HFFc6 (cell line): Measurements from ENCODE around the gene QSOX1. TPM values are rescaled to one million over a fixed set of nuclear protein-coding genes. Genes with fewer than 3 reads are reported as not detected.

Source experiments
- DNase-seq: peaks from one replicate; pipeline ENCODE4 v3.0.0-alpha.2; 2018
- H3K27ac Mint-ChIP-seq: 2 replicates; pipeline ENCODE4 v1.8.0; 2020; ENCODE audit warnings: mild to moderate bottlenecking, mixed read lengths
- H3K27me3 Mint-ChIP-seq: 2 replicates; pipeline ENCODE4 v1.8.0; 2021; ENCODE audit warnings: mild to moderate bottlenecking, moderate library complexity, mixed read lengths; ENCODE audit not compliant: insufficient read depth
- H3K36me3 Mint-ChIP-seq: 2 replicates; pipeline ENCODE4 v1.8.0; 2021; ENCODE audit warnings: low read depth, mixed read lengths
- H3K4me1 Mint-ChIP-seq: 2 replicates; pipeline ENCODE4 v1.8.0; 2020; ENCODE audit warnings: low read depth, mixed read lengths
- H3K4me3 Mint-ChIP-seq: 2 replicates; pipeline ENCODE4 v1.8.0; 2020; ENCODE audit warnings: mild to moderate bottlenecking, moderate library complexity, mixed read lengths
- H3K9me3 Mint-ChIP-seq: 2 replicates; pipeline ENCODE4 v1.8.0; 2020; ENCODE audit warnings: mild to moderate bottlenecking, mixed read lengths
- total RNA-seq, 6 experiments: library from RNA; stranded (reverse); fragmentation: NEBNext Ultra II Directional; extraction: Animal tissue kit (Norgen Biotek cat#: 25700); gene quantifications; 2 replicates in 1 of 6; 3 replicates in 5 of 6; pipeline ENCODE4 v1.2.3, GENCODE V29; 2021
- TF ChIP-seq, protein P1 (sequence below): fragments of 200-600 bp; sonication (generic); IDR thresholded peaks from 2 replicates; pipeline ENCODE4 v1.5.0; 2021; ENCODE audit warnings: antibody characterized with exemption, mild to moderate bottlenecking

QSOX1 gene
- total RNA-seq, 6 experiments from 2014 or later, result 321 to 467 (median 352) TPM

DNA sequence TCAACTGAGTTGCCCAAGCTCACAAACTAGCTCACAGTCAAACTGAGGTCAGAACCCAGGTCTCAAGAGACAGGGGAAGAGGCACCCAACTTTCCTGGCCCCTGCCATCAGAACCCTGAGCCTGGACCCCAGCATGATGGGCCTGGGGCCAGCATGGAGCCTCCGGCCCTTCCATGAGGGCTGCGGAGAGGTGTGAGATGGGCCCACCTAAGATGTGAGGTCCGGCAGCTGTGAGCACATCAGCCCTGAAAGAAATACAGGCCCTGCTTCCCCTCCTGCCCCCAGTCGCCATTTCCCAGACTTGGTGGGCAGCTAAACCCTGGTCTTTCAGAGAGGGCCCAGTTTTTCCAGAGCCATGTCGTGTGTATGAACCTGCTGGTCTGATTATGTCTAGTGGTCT, 30.6 kb downstream of the QSOX1 start:
- no peaks in the 10 kb centered on the region; the same call in 1 of the 2 replicates for H3K27me3 Mint-ChIP-seq
- TF ChIP-seq, protein P1, sequence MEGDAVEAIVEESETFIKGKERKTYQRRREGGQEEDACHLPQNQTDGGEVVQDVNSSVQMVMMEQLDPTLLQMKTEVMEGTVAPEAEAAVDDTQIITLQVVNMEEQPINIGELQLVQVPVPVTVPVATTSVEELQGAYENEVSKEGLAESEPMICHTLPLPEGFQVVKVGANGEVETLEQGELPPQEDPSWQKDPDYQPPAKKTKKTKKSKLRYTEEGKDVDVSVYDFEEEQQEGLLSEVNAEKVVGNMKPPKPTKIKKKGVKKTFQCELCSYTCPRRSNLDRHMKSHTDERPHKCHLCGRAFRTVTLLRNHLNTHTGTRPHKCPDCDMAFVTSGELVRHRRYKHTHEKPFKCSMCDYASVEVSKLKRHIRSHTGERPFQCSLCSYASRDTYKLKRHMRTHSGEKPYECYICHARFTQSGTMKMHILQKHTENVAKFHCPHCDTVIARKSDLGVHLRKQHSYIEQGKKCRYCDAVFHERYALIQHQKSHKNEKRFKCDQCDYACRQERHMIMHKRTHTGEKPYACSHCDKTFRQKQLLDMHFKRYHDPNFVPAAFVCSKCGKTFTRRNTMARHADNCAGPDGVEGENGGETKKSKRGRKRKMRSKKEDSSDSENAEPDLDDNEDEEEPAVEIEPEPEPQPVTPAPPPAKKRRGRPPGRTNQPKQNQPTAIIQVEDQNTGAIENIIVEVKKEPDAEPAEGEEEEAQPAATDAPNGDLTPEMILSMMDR, result no peak
- no peak overlapping the region for H3K27ac Mint-ChIP-seq
- no peaks in the 10 kb centered on the region for H3K4me1 Mint-ChIP-seq
- H3K4me3 Mint-ChIP-seq, result no peak overlapping the region
- H3K36me3 Mint-ChIP-seq, result peaks cover 19% of the 10 kb centered on the region; the same call in 1 of the 2 replicates
- no peak for DNase-seq
- no peaks in the 10 kb centered on the region for H3K9me3 Mint-ChIP-seq

DNA sequence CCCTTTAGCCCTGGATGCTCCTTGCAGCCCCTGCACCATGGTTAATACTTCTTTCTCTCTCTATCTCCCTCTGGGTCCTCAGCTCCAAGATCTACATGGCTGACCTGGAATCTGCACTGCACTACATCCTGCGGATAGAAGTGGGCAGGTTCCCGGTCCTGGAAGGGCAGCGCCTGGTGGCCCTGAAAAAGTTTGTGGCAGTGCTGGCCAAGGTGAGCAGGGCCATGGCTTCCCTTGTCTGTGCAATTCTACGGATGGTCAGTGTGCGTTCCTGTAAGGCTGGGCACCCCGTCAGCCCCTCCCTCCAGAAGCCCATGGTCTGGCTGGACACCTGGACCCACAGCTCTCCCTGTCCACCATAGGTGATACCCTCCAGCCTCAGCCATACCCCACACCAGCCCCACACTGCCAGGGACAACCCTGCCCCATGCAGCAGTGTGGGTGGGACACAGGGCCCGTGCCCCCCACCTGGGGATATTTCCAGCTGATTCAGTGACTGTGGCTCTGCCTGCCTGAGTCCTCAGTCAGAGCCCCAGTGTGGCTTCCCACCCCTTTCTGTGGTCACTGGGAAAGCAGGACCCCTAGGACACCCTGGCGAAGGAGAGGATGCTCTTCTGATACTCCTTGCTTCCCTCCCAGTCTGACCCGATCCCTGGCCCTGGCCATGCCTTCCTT, 31.4 kb downstream of the QSOX1 start:
- Mint-ChIP-seq H3K27ac (no peak overlapping the region), H3K36me3 (peaks cover 19% of the 10 kb centered on the region; the same call in 1 of the 2 replicates), H3K4me3 (no peak overlapping the region), H3K27me3 (peaks cover under 1% of the 10 kb centered on the region; the same call in 1 of the 2 replicates), H3K4me1 (no peaks in the 10 kb centered on the region), H3K9me3 (no peaks in the 10 kb centered on the region)
- TF ChIP-seq, protein P1, result no peak
- no peak for DNase-seq

DNA sequence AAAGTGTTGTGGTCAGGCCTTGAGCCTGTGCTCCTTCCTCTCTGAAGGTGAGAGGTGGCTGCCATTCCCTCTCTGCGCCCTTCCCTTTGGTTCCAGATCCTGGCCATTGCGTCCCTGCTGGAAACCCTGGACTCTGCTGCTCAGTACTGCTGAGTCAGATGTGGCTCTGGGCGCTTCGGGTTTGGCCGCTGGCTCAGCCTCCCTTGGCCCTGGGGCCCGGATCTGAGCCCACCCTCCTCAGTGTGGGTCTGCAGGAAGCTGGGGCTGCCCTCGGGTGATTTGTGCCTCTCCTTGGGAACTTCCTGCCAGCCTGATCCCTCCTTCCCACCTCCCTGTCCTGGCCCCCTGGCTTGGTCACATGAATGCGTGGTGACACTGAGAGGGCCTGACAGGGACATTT, 32.2 kb downstream of the QSOX1 start:
- H3K27me3 Mint-ChIP-seq, result peaks cover 2% of the 10 kb centered on the region; the same call in 1 of the 2 replicates

DNA sequence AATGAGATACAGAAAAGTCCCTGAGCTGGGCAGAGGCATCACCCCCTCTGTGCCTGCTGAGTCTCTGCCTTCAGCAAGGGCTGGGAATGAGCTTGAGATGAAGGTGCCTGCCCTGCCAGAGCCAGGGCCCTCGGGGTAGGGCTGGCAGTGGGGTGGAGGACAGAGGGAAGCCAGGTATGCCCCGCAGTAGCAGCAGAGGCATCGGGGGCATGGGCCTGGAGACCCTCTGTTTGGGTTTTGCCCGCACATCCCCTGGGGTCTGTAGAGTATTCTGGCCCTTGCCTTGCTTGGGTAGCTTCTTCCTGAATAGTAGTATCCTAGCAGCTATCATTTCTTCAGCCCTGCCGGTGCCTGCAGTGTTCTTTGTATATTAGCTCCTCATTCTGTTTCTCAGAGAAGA, 33.0 kb downstream of the QSOX1 start:
- H3K4me1 Mint-ChIP-seq, result no peaks in the 10 kb centered on the region
- no peak for DNase-seq
- H3K9me3 Mint-ChIP-seq, result no peaks in the 10 kb centered on the region
- no peak overlapping the region for H3K27ac Mint-ChIP-seq
- H3K27me3 Mint-ChIP-seq, result peaks cover 2% of the 10 kb centered on the region; the same call in 1 of the 2 replicates
- H3K4me3 Mint-ChIP-seq, result no peak overlapping the region
- TF ChIP-seq, protein P1, result no peak
- peaks cover 27% of the 10 kb centered on the region for H3K36me3 Mint-ChIP-seq

More for the DNA sequence above, 32.2 kb downstream of the QSOX1 start:
- H3K4me3 Mint-ChIP-seq, result no peak overlapping the region
- no peaks in the 10 kb centered on the region for H3K9me3 Mint-ChIP-seq
- H3K27ac Mint-ChIP-seq, result no peak overlapping the region
- H3K36me3 Mint-ChIP-seq, result peaks cover 19% of the 10 kb centered on the region; the same call in 1 of the 2 replicates
- DNase-seq, result no peak
- TF ChIP-seq, protein P1, result no peak
- no peaks in the 10 kb centered on the region for H3K4me1 Mint-ChIP-seq

DNA sequence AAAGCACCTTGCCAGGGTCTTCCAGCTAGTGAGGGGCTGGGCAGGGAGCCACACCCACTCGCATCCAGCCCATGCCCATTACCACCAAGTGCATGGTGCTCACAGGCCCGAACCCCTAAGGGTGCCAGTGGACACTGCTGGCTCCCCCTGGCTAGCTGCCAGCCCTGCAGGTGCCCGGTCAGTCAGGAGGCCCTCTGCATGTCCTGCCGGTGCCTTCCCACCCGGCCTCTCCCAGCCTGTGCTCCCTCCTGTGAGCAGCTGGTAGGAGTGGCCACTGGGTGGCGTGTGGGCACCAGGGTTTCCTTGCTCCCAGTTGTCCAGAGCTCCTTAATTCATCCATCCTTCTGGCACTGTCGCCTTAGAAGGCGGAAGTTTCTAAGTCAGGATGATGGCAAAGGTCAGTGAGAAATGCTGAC, 33.4 kb downstream of the QSOX1 start:
- Mint-ChIP-seq H3K36me3 (peaks cover 29% of the 10 kb centered on the region), H3K9me3 (no peaks in the 10 kb centered on the region), H3K4me3 (no peak overlapping the region), H3K27me3 (peaks cover 2% of the 10 kb centered on the region; the same call in 1 of the 2 replicates), H3K27ac (no peak overlapping the region), H3K4me1 (no peaks in the 10 kb centered on the region)
- DNase-seq, result peak; percentile 44
- TF ChIP-seq, protein P1, result peak; percentile 87
